Activated CD4-positive, alpha-beta T cell treated with anti-CD3 and anti-CD28 coated beads, Interleukin-2, amount 10 ng/mL, durations not matched to agents 7 days and 5 days (primary cell): ENCODE measurements around the gene PRDM15. TPM values are rescaled to one million over a fixed set of nuclear protein-coding genes. Genes with fewer than 3 reads are reported as not detected.

ENCODE experiments used
- CTCF ChIA-PET: fragments of 350-600 bp; sonication (Branson Sonifier 250); formaldehyde crosslinking; loops from one replicate; lab custom pipeline; 2021; ENCODE audit warnings: antibody characterized with exemption; lab: Charles Lee
- POLR2A ChIA-PET: fragments of 350-600 bp; sonication (Branson Sonifier 250); formaldehyde crosslinking; loops from one replicate; lab custom pipeline; 2021; ENCODE audit warnings: antibody characterized with exemption; lab: Charles Lee
- DNase-seq: peaks from one replicate; pipeline ENCODE4 v3.0.0-alpha.2; 2020
- H3K27ac Mint-ChIP-seq: one replicate; pipeline ENCODE4 v1.8.0; 2021; ENCODE audit warnings: mild to moderate bottlenecking, moderate library complexity, mixed read lengths
- H3K27me3 Mint-ChIP-seq: one replicate; pipeline ENCODE4 v1.8.0; 2021; ENCODE audit warnings: mixed read lengths
- H3K36me3 Mint-ChIP-seq: one replicate; pipeline ENCODE4 v1.8.0; 2021; ENCODE audit warnings: low read depth, mixed read lengths
- H3K4me1 Mint-ChIP-seq: one replicate; pipeline ENCODE4 v1.8.0; 2021; ENCODE audit warnings: mixed read lengths
- H3K4me3 Mint-ChIP-seq: one replicate; pipeline ENCODE4 v1.8.0; 2021; ENCODE audit warnings: mild to moderate bottlenecking, moderate library complexity, mixed read lengths
- H3K9me3 Mint-ChIP-seq: one replicate; pipeline ENCODE4 v1.8.0; 2021; ENCODE audit warnings: mixed read lengths
- total RNA-seq, 2 experiments: library from RNA; stranded (reverse); gene quantifications; one replicate each; pipeline ENCODE4 v1.2.3, GENCODE V29; 2021

PRDM15 gene
- total RNA-seq, 2 experiments from 2014 or later, result 10.0 to 10.3 TPM

GRCh38 chr21:41876396-41876795 lies 2.7 kb downstream of the PRDM15 start:
- CTCF ChIA-PET, result interaction anchor here (0.9 to 1.4 kb wide), 3 partner anchors 9 to 241 kb away, joined by 4 read pairs; no protein-coding TSS in a partner anchor
- Mint-ChIP-seq H3K36me3 (no peaks in the 10 kb centered on the region), H3K4me1 (peaks cover 26% of the 10 kb centered on the region), H3K4me3 (no peak overlapping the region), H3K9me3 (no peaks in the 10 kb centered on the region), H3K27me3 (no peaks in the 10 kb centered on the region), H3K27ac (no peak overlapping the region)
- DNase-seq, result no peak
- POLR2A ChIA-PET, result no interaction called here

- CTCF ChIA-PET, result interaction anchor here (1.3 kb wide), 1 partner anchor 20 kb away, joined by 3 read pairs; no protein-coding TSS in a partner anchor
- no peaks in the 10 kb centered on the region for H3K27me3 Mint-ChIP-seq
- no peaks in the 10 kb centered on the region for H3K9me3 Mint-ChIP-seq
- POLR2A ChIA-PET, result no interaction called here
- no peaks in the 10 kb centered on the region for H3K36me3 Mint-ChIP-seq
- DNase-seq, result no peak
- peaks cover 26% of the 10 kb centered on the region for H3K4me1 Mint-ChIP-seq
- H3K4me3 Mint-ChIP-seq, result no peak overlapping the region
- no peak overlapping the region for H3K27ac Mint-ChIP-seq
Observed at GRCh38 chr21:41875086-41875485, 4.1 kb downstream of the PRDM15 start.

- DNase-seq, result no peak
- Mint-ChIP-seq H3K27me3 (no peaks in the 10 kb centered on the region), H3K36me3 (no peaks in the 10 kb centered on the region), H3K4me1 (peaks cover 22% of the 10 kb centered on the region), H3K27ac (no peak overlapping the region), H3K4me3 (no peak overlapping the region), H3K9me3 (no peaks in the 10 kb centered on the region)
- CTCF ChIA-PET, result interaction anchor here (1.3 kb wide), 1 partner anchor 20 kb away, joined by 3 read pairs; no protein-coding TSS in a partner anchor
- POLR2A ChIA-PET, result no interaction called here
Observed at GRCh38 chr21:41874611-41875010, 4.5 kb downstream of the PRDM15 start.

- Mint-ChIP-seq H3K4me3 (no peak overlapping the region), H3K9me3 (no peaks in the 10 kb centered on the region), H3K27me3 (no peaks in the 10 kb centered on the region), H3K27ac (no peak overlapping the region), H3K36me3 (no peaks in the 10 kb centered on the region), H3K4me1 (peaks cover 22% of the 10 kb centered on the region)
- ChIA-PET CTCF (no interaction called here), POLR2A (no interaction called here)
- DNase-seq, result no peak
Observed at GRCh38 chr21:41873426-41873825, 5.7 kb downstream of the PRDM15 start.

GRCh38 chr21:41873005-41873404 lies 6.1 kb downstream of the PRDM15 start:
- CTCF ChIA-PET, result no interaction called here
- H3K36me3 Mint-ChIP-seq, result no peaks in the 10 kb centered on the region
- no peak for DNase-seq
- H3K27me3 Mint-ChIP-seq, result no peaks in the 10 kb centered on the region
- no peak overlapping the region for H3K27ac Mint-ChIP-seq
- POLR2A ChIA-PET, result no interaction called here
- H3K9me3 Mint-ChIP-seq, result no peaks in the 10 kb centered on the region
- peaks cover 20% of the 10 kb centered on the region for H3K4me1 Mint-ChIP-seq
- H3K4me3 Mint-ChIP-seq, result no peak overlapping the region

- ChIA-PET CTCF (no interaction called here), POLR2A (no interaction called here)
- H3K27me3 Mint-ChIP-seq, result no peaks in the 10 kb centered on the region
- no peak overlapping the region for H3K4me3 Mint-ChIP-seq
- no peak overlapping the region for H3K27ac Mint-ChIP-seq
- no peaks in the 10 kb centered on the region for H3K9me3 Mint-ChIP-seq
- no peak for DNase-seq
- no peaks in the 10 kb centered on the region for H3K36me3 Mint-ChIP-seq
- peaks cover 8% of the 10 kb centered on the region for H3K4me1 Mint-ChIP-seq
Observed at GRCh38 chr21:41871293-41872030, 7.7 kb downstream of the PRDM15 start.

GRCh38 chr21:41869771-41870170 lies 9.4 kb downstream of the PRDM15 start:
- H3K4me1 Mint-ChIP-seq, result peaks cover 15% of the 10 kb centered on the region
- no peak overlapping the region for H3K27ac Mint-ChIP-seq
- no peaks in the 10 kb centered on the region for H3K9me3 Mint-ChIP-seq
- POLR2A ChIA-PET, result no interaction called here
- no peak for DNase-seq
- CTCF ChIA-PET, result no interaction called here
- no peaks in the 10 kb centered on the region for H3K36me3 Mint-ChIP-seq
- no peak overlapping the region for H3K4me3 Mint-ChIP-seq
- H3K27me3 Mint-ChIP-seq, result no peaks in the 10 kb centered on the region

GRCh38 chr21:41868062-41868710 lies 11.0 kb downstream of the PRDM15 start:
- Mint-ChIP-seq H3K4me3 (no peak overlapping the region), H3K4me1 (peaks cover 18% of the 10 kb centered on the region), H3K27me3 (no peaks in the 10 kb centered on the region), H3K27ac (no peak overlapping the region), H3K9me3 (no peaks in the 10 kb centered on the region), H3K36me3 (no peaks in the 10 kb centered on the region)
- ChIA-PET CTCF (interaction anchor here (0.7 to 1.7 kb wide), 4 partner anchors 8 to 1132 kb away, joined by 3 to 4 read pairs (median 4); no protein-coding TSS in a partner anchor), POLR2A (no interaction called here)
- DNase-seq, result no peak

GRCh38 chr21:41867313-41867712 lies 11.8 kb downstream of the PRDM15 start:
- no peak for DNase-seq
- Mint-ChIP-seq H3K27me3 (no peaks in the 10 kb centered on the region), H3K27ac (no peak overlapping the region), H3K9me3 (no peaks in the 10 kb centered on the region), H3K36me3 (no peaks in the 10 kb centered on the region), H3K4me3 (no peak overlapping the region), H3K4me1 (peaks cover 18% of the 10 kb centered on the region)
- ChIA-PET CTCF (interaction anchor here (0.7 to 1.7 kb wide), 5 partner anchors 9 to 1131 kb away, joined by 3 to 4 read pairs (median 3); no protein-coding TSS in a partner anchor), POLR2A (no interaction called here)

GRCh38 chr21:41866274-41866809 lies 12.8 kb downstream of the PRDM15 start:
- DNase-seq, result no peak
- no peak overlapping the region for H3K27ac Mint-ChIP-seq
- no peaks in the 10 kb centered on the region for H3K27me3 Mint-ChIP-seq
- H3K9me3 Mint-ChIP-seq, result no peaks in the 10 kb centered on the region
- peaks cover 16% of the 10 kb centered on the region for H3K4me1 Mint-ChIP-seq
- no peak overlapping the region for H3K4me3 Mint-ChIP-seq
- ChIA-PET CTCF (interaction anchor here (1.4 kb wide), 1 partner anchor 12 kb away, joined by 3 read pairs; no protein-coding TSS in a partner anchor), POLR2A (no interaction called here)
- no peaks in the 10 kb centered on the region for H3K36me3 Mint-ChIP-seq

- Mint-ChIP-seq H3K9me3 (no peaks in the 10 kb centered on the region), H3K4me1 (peaks cover 16% of the 10 kb centered on the region), H3K36me3 (no peaks in the 10 kb centered on the region), H3K27me3 (no peaks in the 10 kb centered on the region), H3K4me3 (no peak overlapping the region), H3K27ac (no peak overlapping the region)
- ChIA-PET CTCF (no interaction called here), POLR2A (no interaction called here)
- no peak for DNase-seq
Observed at GRCh38 chr21:41865002-41865777, 14.0 kb downstream of the PRDM15 start.

- no peak for DNase-seq
- no peaks in the 10 kb centered on the region for H3K27me3 Mint-ChIP-seq
Observed at GRCh38 chr21:41864311-41865001, 14.7 kb downstream of the PRDM15 start.

More at GRCh38 chr21:41864311-41865001, 14.7 kb downstream of the PRDM15 start:
- CTCF ChIA-PET, result no interaction called here
- Mint-ChIP-seq H3K4me1 (peaks cover 16% of the 10 kb centered on the region), H3K4me3 (no peak overlapping the region), H3K36me3 (no peaks in the 10 kb centered on the region), H3K27ac (no peak overlapping the region), H3K9me3 (no peaks in the 10 kb centered on the region)
- POLR2A ChIA-PET, result no interaction called here
